H1 (cell line): ENCODE results near the gene RIPOR2. TPM values are rescaled to one million over a fixed set of nuclear protein-coding genes. Genes with fewer than 3 reads are reported as not detected.

Experiments used
- ASH2L ChIP-seq: fragments of 200-600, 300-600 bp; sonication (generic); IDR thresholded peaks from one replicate; pipeline ENCODE4 v1.7.1; 2017; ENCODE audit warnings: low read length
- BACH1 ChIP-seq: IDR thresholded peaks from 2 replicates; pipeline ENCODE4 v1.6.1; 2012; ENCODE audit warnings: low read length, improper control_type of control experiment
- EP300 ChIP-seq, 2 experiments: IDR thresholded peaks; 1 replicate in 1 of 2; 2 replicates in 1 of 2; pipeline ENCODE4 v1.6.1; 2011 to 2012; ENCODE audit warnings: low read depth in 2 of 2, low read length in 2 of 2, mild to moderate bottlenecking in 2 of 2, borderline replicate concordance in 1 of 2, inconsistent platforms in 1 of 2, moderate library complexity in 1 of 2
- FOSL1 ChIP-seq: IDR thresholded peaks from 2 replicates; pipeline ENCODE4 v1.6.1; 2011; ENCODE audit warnings: mild to moderate bottlenecking, low read depth, low read length, moderate library complexity; ENCODE audit not compliant: insufficient read depth
- GABPA ChIP-seq: IDR thresholded peaks from 2 replicates; pipeline ENCODE4 v1.6.1; 2011; ENCODE audit warnings: mild to moderate bottlenecking, low read length, moderate library complexity, borderline replicate concordance; ENCODE audit not compliant: insufficient read depth
- GTF2F1 ChIP-seq: IDR thresholded peaks from 2 replicates; pipeline ENCODE4 v1.6.1; 2012; ENCODE audit warnings: low read depth, low read length, improper control_type of control experiment, borderline replicate concordance
- JUND ChIP-seq: IDR thresholded peaks from 2 replicates; pipeline ENCODE4 v1.6.1; 2011; ENCODE audit warnings: mild to moderate bottlenecking, improper control_type of control experiment, low read length
- KDM1A ChIP-seq: fragments of 200-600, 300-600 bp; sonication (generic); IDR thresholded peaks from 2 replicates; pipeline ENCODE4 v1.7.1; 2016; ENCODE audit warnings: mild to moderate bottlenecking, low read length, borderline replicate concordance
- POU5F1 ChIP-seq: IDR thresholded peaks from 2 replicates; pipeline ENCODE4 v1.6.1; 2011; ENCODE audit warnings: low read depth, mild to moderate bottlenecking, low read length, moderate library complexity
- RAD21 ChIP-seq, 2 experiments: IDR thresholded peaks in 1 of 2; conservative IDR thresholded peaks in 1 of 2; 2 replicates each; pipeline ENCODE4 v1.6.1; 2011; ENCODE audit warnings: low read depth in 2 of 2, low read length in 2 of 2, improper control_type of control experiment in 1 of 2, inconsistent platforms in 1 of 2, mild to moderate bottlenecking in 1 of 2, moderate library complexity in 1 of 2
- RBBP5 ChIP-seq: IDR thresholded peaks from 2 replicates; pipeline ENCODE4 v1.7.1; 2012; ENCODE audit warnings: low read depth, mild to moderate bottlenecking, inconsistent platforms, low read length, moderate library complexity, borderline replicate concordance
- SP1 ChIP-seq: IDR thresholded peaks from 2 replicates; pipeline ENCODE4 v1.6.1; 2011; ENCODE audit warnings: low read depth, low read length
- TBP ChIP-seq: IDR thresholded peaks from 2 replicates; pipeline ENCODE4 v1.6.1; 2011; ENCODE audit warnings: low read depth, low read length, improper control_type of control experiment
- polyA plus RNA-seq, 7 experiments: library from polyadenylated mRNA; depleted of rRNA in 3 of 7; stranded (reverse) in 5 of 7; unstranded in 2 of 7; fragments of >200 nt in 5 of 7; fragments of 200-250 nt in 2 of 7; gene quantifications; 1 replicate in 5 of 7; 2 replicates in 1 of 7; 4 replicates in 1 of 7; pipeline versions ENCODE4 v1.2.1 to v1.2.3, GENCODE V29; 2011 to 2013; ENCODE audit warnings: missing spikeins in 2 of 7, mixed read lengths in 2 of 7
- total RNA-seq: library from RNA; stranded (reverse); fragmentation: NEBNext Ultra II Directional; extraction: Animal tissue kit (Norgen Biotek cat#: 25700); gene quantifications from 2 replicates; pipeline ENCODE4 v1.2.1, GENCODE V29; 2021

Gene RIPOR2
- total and polyA plus RNA-seq, 2 of the 8 experiments (the other 6 are each of a cell fraction or from before 2014, with no cell fraction given), result 16.7 to 45.6 TPM

DNA sequence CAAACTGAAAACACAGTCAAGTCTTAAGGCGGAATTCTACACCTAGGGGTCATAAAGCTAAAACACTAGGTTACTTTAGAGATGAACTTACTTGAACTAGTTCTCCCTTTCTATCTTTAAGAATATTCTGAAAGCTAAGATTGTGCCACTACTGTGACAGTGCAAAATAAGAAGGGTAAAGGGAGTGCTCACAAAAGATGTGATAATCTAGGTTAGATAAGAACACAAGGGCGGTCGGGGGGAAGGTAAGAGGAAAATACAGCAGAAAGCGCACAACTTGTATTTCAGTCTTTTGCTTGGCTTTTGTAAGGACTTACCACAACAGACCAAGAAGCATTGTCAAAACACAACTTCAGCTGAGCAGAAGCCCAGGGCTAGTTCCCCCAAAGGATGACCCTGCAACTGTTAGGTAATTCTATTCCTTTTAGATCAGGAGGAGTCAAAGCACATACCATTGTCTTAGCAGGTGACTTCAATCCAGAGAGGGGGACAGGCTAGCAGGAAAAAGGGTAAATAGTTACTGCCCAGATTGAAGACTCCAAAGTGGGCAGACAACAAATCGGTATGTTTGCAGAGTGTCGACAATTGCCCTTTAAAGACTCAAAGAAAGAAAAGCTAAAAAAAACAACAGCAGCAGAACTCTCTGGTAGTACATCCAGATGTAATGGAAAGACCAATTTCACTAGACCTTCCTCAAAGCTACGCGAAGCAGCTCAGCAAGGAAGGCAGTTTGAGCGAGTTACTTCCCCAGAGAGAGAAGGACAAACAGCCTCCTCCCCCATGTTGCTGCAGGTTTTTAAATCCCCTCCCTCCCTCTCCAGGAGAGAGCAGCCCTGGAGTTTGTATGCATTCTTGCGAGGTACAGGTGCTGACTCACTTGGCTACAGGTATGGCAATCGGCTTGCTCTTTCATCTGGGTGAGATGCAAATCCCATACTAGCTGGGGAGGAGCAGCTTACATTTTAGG, 59.0 kb downstream of the RIPOR2 start (continued):
- TF ChIP-seq BACH1 (peak; percentile 88), GABPA (no peak), RBBP5 (peak; percentile 94), FOSL1 (no peak), POU5F1 (no peak), RAD21 (IDR thresholded peaks at IDR 0.05 in 1 of 2, conservative IDR thresholded peaks at IDR 0.05 in 1 of 2; ENCODE audit: low read depth in 2 of 2, low read length in 2 of 2) (peak in 1 of 2 experiments; percentile 34; a peak in 3 of 4 replicates), TBP (peak; percentile 80), KDM1A (no peak), SP1 (peak; percentile 33; the same call in 1 of the 2 replicates), JUND (peak; percentile 93), ASH2L (peak; percentile 90), GTF2F1 (peak; percentile 58; the same call in 1 of the 2 replicates), EP300 (IDR thresholded peaks at IDR 0.05; ENCODE audit: borderline replicate concordance in 1 of 2, low read depth in 2 of 2, low read length in 2 of 2) (0 out of 3 replicates have a peak, but pooled peaks of 1 of the 2 experiments have one; percentile 51)
